22Rv1 (cell line): ENCODE results near the gene CAMP.

ENCODE experiments used
- H3K27ac ChIP-seq: fragments of 450-650 bp; 2 replicates; pipeline ENCODE4 v1.5.1; 2017
- ZFX ChIP-seq: fragments of 450-650 bp; IDR thresholded peaks from 2 replicates; pipeline ENCODE4 v1.6.1; 2017; ENCODE audit warnings: antibody characterized with exemption, borderline replicate concordance
- TF ChIP-seq, protein P1 (sequence below): fragments of 450-650 bp; IDR thresholded peaks from 2 replicates; pipeline ENCODE4 v1.5.1; 2017; ENCODE audit warnings: mild to moderate bottlenecking

The CAMP gene, protein sequence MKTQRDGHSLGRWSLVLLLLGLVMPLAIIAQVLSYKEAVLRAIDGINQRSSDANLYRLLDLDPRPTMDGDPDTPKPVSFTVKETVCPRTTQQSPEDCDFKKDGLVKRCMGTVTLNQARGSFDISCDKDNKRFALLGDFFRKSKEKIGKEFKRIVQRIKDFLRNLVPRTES

DNA sequence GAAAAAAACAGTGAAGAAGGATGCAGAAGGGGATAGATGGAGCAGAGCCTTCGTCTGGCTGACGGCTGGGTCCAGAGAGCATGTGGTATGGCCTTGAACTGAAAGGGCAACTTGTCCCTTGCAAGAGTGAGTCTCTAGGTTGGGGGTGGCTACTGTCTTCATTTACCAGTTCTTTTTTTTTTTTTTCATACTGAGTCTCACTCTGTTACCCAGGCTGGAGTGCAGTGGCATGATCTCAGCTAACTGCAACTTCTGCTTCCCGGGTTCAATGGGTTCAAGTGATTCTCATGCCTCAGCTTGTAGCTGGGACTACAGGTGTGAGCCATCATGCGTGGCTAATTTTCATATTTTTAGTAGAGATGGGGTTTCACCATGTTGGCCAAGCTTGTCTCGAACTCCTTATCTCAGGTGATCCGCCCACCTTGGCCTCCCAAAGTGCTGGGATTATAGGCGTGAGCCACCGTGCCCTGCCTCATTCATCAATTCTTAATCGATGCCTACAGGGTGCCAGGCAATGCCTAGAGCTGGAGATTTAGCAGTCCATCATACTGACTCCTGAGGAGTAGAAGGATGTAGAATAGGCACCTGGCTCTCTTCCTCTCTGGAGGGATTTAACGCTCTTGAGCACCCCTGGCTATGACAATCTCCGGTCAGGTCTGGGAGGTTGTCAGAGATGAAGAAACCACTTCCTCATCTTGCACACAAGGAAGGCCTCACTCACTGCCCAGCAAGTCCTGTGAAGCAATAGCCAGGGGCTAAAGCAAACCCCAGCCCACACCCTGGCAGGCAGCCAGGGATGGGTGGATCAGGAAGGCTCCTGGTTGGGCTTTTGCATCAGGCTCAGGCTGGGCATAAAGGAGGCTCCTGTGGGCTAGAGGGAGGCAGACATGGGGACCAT is at the start of gene CAMP:
Gene CAMP (plus strand): TSS at position 880 of the 898 bp plus-strand sequence. CDS start 17 bp downstream, at position 897.
- no peak for TF ChIP-seq ZFX
- no peak within 1 kb of the TSS for H3K27ac ChIP-seq

- no peak for TF ChIP-seq ZFX
- TF ChIP-seq, protein P1, sequence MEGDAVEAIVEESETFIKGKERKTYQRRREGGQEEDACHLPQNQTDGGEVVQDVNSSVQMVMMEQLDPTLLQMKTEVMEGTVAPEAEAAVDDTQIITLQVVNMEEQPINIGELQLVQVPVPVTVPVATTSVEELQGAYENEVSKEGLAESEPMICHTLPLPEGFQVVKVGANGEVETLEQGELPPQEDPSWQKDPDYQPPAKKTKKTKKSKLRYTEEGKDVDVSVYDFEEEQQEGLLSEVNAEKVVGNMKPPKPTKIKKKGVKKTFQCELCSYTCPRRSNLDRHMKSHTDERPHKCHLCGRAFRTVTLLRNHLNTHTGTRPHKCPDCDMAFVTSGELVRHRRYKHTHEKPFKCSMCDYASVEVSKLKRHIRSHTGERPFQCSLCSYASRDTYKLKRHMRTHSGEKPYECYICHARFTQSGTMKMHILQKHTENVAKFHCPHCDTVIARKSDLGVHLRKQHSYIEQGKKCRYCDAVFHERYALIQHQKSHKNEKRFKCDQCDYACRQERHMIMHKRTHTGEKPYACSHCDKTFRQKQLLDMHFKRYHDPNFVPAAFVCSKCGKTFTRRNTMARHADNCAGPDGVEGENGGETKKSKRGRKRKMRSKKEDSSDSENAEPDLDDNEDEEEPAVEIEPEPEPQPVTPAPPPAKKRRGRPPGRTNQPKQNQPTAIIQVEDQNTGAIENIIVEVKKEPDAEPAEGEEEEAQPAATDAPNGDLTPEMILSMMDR: no peak
- H3K27ac ChIP-seq: no peak overlapping the region
These were observed 45.2 kb upstream of the CAMP start for GRCh38 chr3:48178072-48178471.

GRCh38 chr3:48180021-48180420 is 43.3 kb upstream of the CAMP start:
- TF ChIP-seq, protein P1: no peak
- no peak for TF ChIP-seq ZFX

DNA sequence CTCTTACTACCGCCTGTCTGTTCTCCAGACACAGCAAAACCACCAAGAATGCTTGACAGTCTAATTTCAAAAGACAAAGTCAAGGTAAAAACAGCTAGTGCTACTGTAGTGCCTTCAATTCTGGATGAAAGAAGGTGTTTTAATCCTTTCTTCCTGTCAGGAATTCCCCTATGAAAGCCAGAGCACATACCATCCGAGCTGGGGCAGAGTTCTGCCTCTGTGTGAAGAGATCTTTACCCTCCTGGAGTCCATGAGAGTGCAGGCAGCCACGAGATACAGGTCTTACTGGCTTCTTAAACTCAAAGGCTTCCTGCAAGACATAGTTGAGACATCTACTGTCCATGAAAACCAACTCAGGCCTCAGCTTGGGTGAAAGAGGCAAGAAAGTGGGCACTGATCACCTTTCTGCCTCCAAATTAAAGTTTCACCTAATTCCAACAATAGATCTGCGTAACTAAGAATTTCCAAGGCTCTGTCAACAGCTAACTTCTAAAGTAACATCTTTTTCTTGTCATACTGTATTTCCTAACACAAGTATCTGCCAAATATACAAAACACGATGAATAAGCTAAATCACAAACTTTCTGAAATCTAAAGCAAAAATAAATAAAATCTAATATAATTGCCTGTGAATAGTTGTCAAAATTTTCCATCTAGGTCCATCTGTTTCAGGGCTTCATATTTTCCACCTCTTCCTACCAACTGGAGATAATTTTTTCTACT is 42.6 kb upstream of the CAMP start:
- no peak overlapping the region for H3K27ac ChIP-seq
- TF ChIP-seq ZFX: no peak
- TF ChIP-seq, protein P1: no peak

More at GRCh38 chr3:48180021-48180420, 43.3 kb upstream of the CAMP start:
- no peak overlapping the region for H3K27ac ChIP-seq

DNA sequence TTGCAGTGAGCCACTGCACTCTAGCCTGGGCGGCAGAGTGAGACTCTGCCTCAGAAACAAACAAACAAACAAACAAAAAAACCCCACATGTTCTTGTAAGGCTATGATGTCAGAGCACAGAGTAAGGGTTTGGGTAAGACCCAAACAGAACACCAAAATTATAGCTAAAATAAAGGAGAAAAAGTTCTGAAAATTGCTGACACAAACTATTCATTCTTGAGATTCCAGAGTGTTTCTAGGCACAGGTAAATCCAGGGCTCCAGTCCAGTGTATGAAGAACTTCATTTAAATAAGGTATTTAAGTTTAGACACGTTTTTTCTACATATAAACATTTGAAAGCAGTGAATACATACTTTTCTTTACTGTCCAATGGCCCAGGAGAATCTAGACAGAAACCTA is 39.0 kb upstream of the CAMP start:
- no peak overlapping the region for H3K27ac ChIP-seq
- TF ChIP-seq, protein P1: no peak
- TF ChIP-seq ZFX: no peak

- no peak overlapping the region for H3K27ac ChIP-seq
These were observed 38.2 kb upstream of the CAMP start for GRCh38 chr3:48185129-48185528.

More at GRCh38 chr3:48185129-48185528, 38.2 kb upstream of the CAMP start:
- TF ChIP-seq ZFX: no peak
- TF ChIP-seq, protein P1: no peak
